DND-41 (cell line): Measurements from ENCODE around the gene DGKQ.

Source experiments
- ATAC-seq: fragments of 200-7000 bp; cut with Tn5 transposase; 3 replicates; pipeline ENCODE4 v1.9.1; 2021; ENCODE audit warnings: low read depth; ENCODE audit not compliant: insufficient read depth
- DNase-seq: peaks from one replicate; pipeline ENCODE4 v3.0.0-alpha.2; 2020
- H2AFZ ChIP-seq: 2 replicates; pipeline ENCODE4 v1.6.0; 2012; ENCODE audit warnings: low read depth, low read length
- H3K27ac ChIP-seq: 2 replicates; pipeline ENCODE4 v1.5.1; 2012; ENCODE audit warnings: low read length, inconsistent platforms
- H3K27me3 ChIP-seq: fragments of 200-600 bp; sonication (generic); 2 replicates; pipeline ENCODE4 v1.6.0; 2012; ENCODE audit warnings: low read length, mild to moderate bottlenecking, inconsistent platforms; ENCODE audit not compliant: insufficient read depth, poor library complexity
- H3K36me3 ChIP-seq: 2 replicates; pipeline ENCODE4 v1.5.1; 2012; ENCODE audit warnings: low read length, inconsistent platforms; ENCODE audit not compliant: insufficient read depth
- H3K4me1 ChIP-seq: 2 replicates; pipeline ENCODE4 v1.5.1; 2012; ENCODE audit warnings: mild to moderate bottlenecking, low read length; ENCODE audit not compliant: insufficient read depth
- H3K4me2 ChIP-seq: 2 replicates; pipeline ENCODE4 v1.6.0; 2012; ENCODE audit warnings: mild to moderate bottlenecking, moderate library complexity, low read length, inconsistent platforms; ENCODE audit not compliant: insufficient read depth
- H3K4me3 ChIP-seq, 2 experiments: fragments of 200-600 bp in 1 of 2; shearing (Covaris generic) in 1 of 2; 2 replicates each; pipeline ENCODE4 v1.5.1; 2012 to 2016; ENCODE audit warnings: inconsistent platforms in 2 of 2, low read length in 2 of 2, mild to moderate bottlenecking in 2 of 2, low read depth in 1 of 2, moderate library complexity in 1 of 2
- H3K79me2 ChIP-seq: 2 replicates; pipeline ENCODE4 v1.6.0; 2012; ENCODE audit warnings: low read length, inconsistent platforms; ENCODE audit not compliant: insufficient read depth
- H3K9ac ChIP-seq: 2 replicates; pipeline ENCODE4 v1.6.0; 2012; ENCODE audit warnings: low read depth, mild to moderate bottlenecking, inconsistent platforms, low read length, moderate library complexity
- H3K9me3 ChIP-seq: 2 replicates; pipeline ENCODE4 v1.5.1; 2012; ENCODE audit warnings: low read length, moderate library complexity, mild to moderate bottlenecking, inconsistent platforms; ENCODE audit not compliant: insufficient read depth, severe bottlenecking
- H4K20me1 ChIP-seq: 2 replicates; pipeline ENCODE4 v1.6.0; 2012; ENCODE audit warnings: low read length; ENCODE audit not compliant: insufficient read depth
- EZH2 ChIP-seq: IDR thresholded peaks from 3 replicates; pipeline ENCODE4 v1.6.1; 2012; ENCODE audit warnings: borderline replicate concordance, low read depth, mild to moderate bottlenecking, moderate library complexity, low read length, inconsistent platforms; ENCODE audit not compliant: severe bottlenecking
- TF ChIP-seq, protein P1 (sequence below): IDR thresholded peaks from 2 replicates; pipeline ENCODE4 v1.5.1; 2012; ENCODE audit warnings: borderline replicate concordance, low read length, moderate library complexity, mild to moderate bottlenecking; ENCODE audit not compliant: poor library complexity, severe bottlenecking; ENCODE audit errors: extremely low read depth

DGKQ gene

DNA sequence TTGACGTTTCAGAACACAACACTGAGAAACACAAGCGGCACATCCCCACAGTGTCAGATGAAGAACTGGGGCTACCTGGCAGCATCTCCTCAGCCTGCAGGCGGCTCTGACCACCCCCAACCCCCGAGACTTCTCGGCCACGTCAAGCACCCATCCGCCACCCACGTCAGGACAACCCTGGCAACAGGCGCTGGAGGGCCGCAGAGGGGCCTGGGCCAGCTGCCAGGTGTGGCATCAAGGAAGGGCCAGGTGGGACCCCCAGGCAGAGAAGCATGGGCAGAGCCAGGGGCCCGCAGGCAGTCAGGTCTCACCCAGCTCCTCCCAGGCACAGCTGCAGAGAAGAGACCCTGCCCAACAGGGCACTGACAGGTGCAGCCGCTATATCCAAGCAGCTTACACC, 63.5 kb downstream of the DGKQ start:
- peaks cover 71% of the 10 kb centered on the region for H3K79me2 ChIP-seq
- no peak overlapping the region for H2AFZ ChIP-seq
- no peak overlapping the region for H3K9ac ChIP-seq
- no peak overlapping the region for H3K27ac ChIP-seq
- peaks cover 72% of the 10 kb centered on the region for H4K20me1 ChIP-seq
- DNase-seq (no peak), ATAC-seq (no peak)
- TF ChIP-seq, protein P1, sequence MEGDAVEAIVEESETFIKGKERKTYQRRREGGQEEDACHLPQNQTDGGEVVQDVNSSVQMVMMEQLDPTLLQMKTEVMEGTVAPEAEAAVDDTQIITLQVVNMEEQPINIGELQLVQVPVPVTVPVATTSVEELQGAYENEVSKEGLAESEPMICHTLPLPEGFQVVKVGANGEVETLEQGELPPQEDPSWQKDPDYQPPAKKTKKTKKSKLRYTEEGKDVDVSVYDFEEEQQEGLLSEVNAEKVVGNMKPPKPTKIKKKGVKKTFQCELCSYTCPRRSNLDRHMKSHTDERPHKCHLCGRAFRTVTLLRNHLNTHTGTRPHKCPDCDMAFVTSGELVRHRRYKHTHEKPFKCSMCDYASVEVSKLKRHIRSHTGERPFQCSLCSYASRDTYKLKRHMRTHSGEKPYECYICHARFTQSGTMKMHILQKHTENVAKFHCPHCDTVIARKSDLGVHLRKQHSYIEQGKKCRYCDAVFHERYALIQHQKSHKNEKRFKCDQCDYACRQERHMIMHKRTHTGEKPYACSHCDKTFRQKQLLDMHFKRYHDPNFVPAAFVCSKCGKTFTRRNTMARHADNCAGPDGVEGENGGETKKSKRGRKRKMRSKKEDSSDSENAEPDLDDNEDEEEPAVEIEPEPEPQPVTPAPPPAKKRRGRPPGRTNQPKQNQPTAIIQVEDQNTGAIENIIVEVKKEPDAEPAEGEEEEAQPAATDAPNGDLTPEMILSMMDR, result no peak
- TF ChIP-seq EZH2, result no peak
- H3K4me1 ChIP-seq, result no peaks in the 10 kb centered on the region
- no peaks in the 10 kb centered on the region for H3K27me3 ChIP-seq
- H3K36me3 ChIP-seq, result peaks cover 74% of the 10 kb centered on the region
- no peak overlapping the region for H3K4me3 ChIP-seq
- no peak overlapping the region for H3K4me2 ChIP-seq
- no peaks in the 10 kb centered on the region for H3K9me3 ChIP-seq

DNA sequence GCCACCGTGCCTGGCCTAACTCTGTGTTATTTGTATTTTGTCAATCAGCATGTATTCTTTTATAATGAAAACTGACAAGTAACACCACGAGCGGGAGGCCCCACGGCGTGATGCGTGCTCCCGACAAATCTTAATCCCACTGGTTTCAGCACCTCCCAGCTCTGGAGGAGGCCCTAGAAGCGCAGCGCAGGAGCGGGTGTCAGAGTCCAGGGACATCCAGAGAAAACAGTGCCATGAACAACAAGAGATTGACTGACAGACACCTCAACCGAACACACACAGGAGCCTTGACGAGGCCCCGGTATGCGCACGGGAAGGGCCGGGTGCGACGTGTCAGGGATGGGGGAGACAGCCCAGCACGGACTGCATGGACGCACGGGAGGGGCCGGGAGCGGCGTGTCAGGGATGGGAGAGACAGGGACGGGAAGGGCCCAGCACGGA, 64.2 kb downstream of the DGKQ start:
- Histone ChIP-seq H3K79me2 (peaks cover 64% of the 10 kb centered on the region), H3K4me1 (no peaks in the 10 kb centered on the region), H3K36me3 (peaks cover 79% of the 10 kb centered on the region), H3K27ac (no peak overlapping the region), H2AFZ (no peak overlapping the region), H3K9me3 (no peaks in the 10 kb centered on the region), H3K27me3 (no peaks in the 10 kb centered on the region), H3K4me2 (no peak overlapping the region), H3K4me3 (no peak overlapping the region), H4K20me1 (peaks cover 66% of the 10 kb centered on the region), H3K9ac (no peak overlapping the region)
- ATAC-seq (no peak), DNase-seq (no peak)
- TF ChIP-seq, protein P1, result no peak
- TF ChIP-seq EZH2, result no peak
